Heart left ventricle (tissue), 13 donors: ENCODE data around the gene CACNA1D.

ENCODE experiments used
- POLR2A ChIP-seq, 2 donors: fragments of 450-650 bp; IDR thresholded peaks; one replicate each; pipeline ENCODE4 v1.6.1; 2017; ENCODE audit warnings: antibody characterized with exemption in 2 of 2, mild to moderate bottlenecking in 2 of 2, moderate library complexity in 2 of 2
- TF ChIP-seq, protein P1 (sequence below), 12 donors: fragments of 200-600 bp; sonication (generic) in 4 of 12; IDR thresholded peaks; one replicate each; pipeline versions ENCODE4 v1.5.0 to v1.8.0; 2018 to 2022; ENCODE audit warnings: antibody characterized with exemption in 12 of 12, mild to moderate bottlenecking in 5 of 12
- donor health status: ischemic (EF 13 %, LVEDD 7.1; RV severe dilation, severe dysfunction).
- donor health status: DM: no; HTN: yes; CAD: no.
- donor health status: DM: no; HTN: no; CAD: no.
- donor health status: ischemic (EF 25% LVEDD 6.9; RV normal size, moderate dysfunction).
- donor health status: ischemic (EF 25% LVEDD 5.7; RV mildly dilated, moderate dysfunction).
- donor health status: ischemic (EF 35%, LVEDD 5.7; RV mildly dilated, moderate dysfunction).
- donor health status: nonischemic (EF 11% LVEDD 7.7; RV severe dilation, severe dysfunction).
- donor health status: DM: yes; HTN: yes; CAD: no.
- donor health status: PGD.
- donor health status: ischemic (EF 29% LVEDD 5.4; RV normal size, mild dysfunction).
- donor health status: nonischemic (EF 23%, LVEDD 6.1; RV moderate dilation, normal function).

DNA sequence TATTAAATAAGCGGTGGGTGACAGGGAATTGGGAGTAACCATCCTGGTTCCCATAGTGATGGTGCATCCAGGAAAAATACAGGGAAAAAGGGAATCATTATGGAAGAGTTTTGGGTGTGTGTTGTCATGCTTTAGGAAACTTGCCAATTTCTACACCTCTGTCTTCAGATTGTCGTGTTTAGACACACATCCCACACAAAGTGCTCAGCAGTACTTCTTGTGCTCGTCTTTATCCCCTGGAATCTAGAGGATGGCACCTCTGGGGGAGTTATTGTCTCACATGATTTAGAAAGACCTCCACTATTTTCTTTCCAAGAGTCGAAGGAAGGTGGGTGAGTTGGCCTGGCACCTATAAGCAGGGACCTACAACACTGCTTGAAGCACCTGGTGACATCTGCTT lies 35.8 kb downstream of the CACNA1D start:
- TF ChIP-seq, protein P1, sequence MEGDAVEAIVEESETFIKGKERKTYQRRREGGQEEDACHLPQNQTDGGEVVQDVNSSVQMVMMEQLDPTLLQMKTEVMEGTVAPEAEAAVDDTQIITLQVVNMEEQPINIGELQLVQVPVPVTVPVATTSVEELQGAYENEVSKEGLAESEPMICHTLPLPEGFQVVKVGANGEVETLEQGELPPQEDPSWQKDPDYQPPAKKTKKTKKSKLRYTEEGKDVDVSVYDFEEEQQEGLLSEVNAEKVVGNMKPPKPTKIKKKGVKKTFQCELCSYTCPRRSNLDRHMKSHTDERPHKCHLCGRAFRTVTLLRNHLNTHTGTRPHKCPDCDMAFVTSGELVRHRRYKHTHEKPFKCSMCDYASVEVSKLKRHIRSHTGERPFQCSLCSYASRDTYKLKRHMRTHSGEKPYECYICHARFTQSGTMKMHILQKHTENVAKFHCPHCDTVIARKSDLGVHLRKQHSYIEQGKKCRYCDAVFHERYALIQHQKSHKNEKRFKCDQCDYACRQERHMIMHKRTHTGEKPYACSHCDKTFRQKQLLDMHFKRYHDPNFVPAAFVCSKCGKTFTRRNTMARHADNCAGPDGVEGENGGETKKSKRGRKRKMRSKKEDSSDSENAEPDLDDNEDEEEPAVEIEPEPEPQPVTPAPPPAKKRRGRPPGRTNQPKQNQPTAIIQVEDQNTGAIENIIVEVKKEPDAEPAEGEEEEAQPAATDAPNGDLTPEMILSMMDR (IDR thresholded peaks at IDR 0.05) = no peak
- TF ChIP-seq POLR2A (IDR thresholded peaks at IDR 0.05) = no peak
